PC-9 (cell line): Measurements from ENCODE around the gene PIP4P1. TPM values are rescaled to one million over a fixed set of nuclear protein-coding genes. Genes with fewer than 3 reads are reported as not detected.

Experiments used
- BruUV-seq: library from RNA; stranded (reverse); fragments of 400-500 nt; replicated peaks from 2 replicates; lab custom pipeline; 2021; lab: Mats Ljungman, UMichigan
- CTCF ChIA-PET: fragments of 300-600 bp; sonication (Branson Sonifier 250); formaldehyde crosslinking; loops from one replicate; lab custom pipeline; 2022; ENCODE audit warnings: antibody characterized with exemption; lab: Charles Lee
- POLR2A ChIA-PET: fragments of 300-600 bp; sonication (Branson Sonifier 250); formaldehyde crosslinking; loops from one replicate; lab custom pipeline; 2022; ENCODE audit warnings: antibody characterized with exemption; ENCODE audit not compliant: unreplicated experiment; lab: Charles Lee
- DNase-seq, 2 experiments: peaks; one replicate each; pipeline versions ENCODE4 v3.0.0 to v3.0.0-alpha.2; 2015 to 2022; ENCODE audit warnings: mixed read lengths in 1 of 2
- H2AFZ ChIP-seq: fragments of 200-600 bp; sonication (generic); 2 replicates; pipeline ENCODE4 v1.8.1; 2017; ENCODE audit warnings: antibody characterized with exemption
- H3F3A ChIP-seq: fragments of 200-600 bp; sonication (generic); 2 replicates; pipeline ENCODE4 v1.8.1; 2017; ENCODE audit warnings: antibody characterized with exemption, mild to moderate bottlenecking, low read depth; ENCODE audit not compliant: insufficient read depth
- H3K27ac ChIP-seq: fragments of 200-600 bp; sonication (generic); 2 replicates; pipeline ENCODE4 v1.6.1; 2016; ENCODE audit warnings: mixed run types
- H3K27me3 ChIP-seq: fragments of 200-600 bp; sonication (generic); 2 replicates; pipeline ENCODE4 v1.6.1; 2016; ENCODE audit warnings: low read depth, mixed run types; ENCODE audit not compliant: insufficient read depth
- H3K36me3 ChIP-seq: fragments of 200-600 bp; sonication (generic); 2 replicates; pipeline ENCODE4 v1.6.1; 2016; ENCODE audit warnings: low read depth, mixed run types
- H3K4me1 ChIP-seq: fragments of 200-600 bp; sonication (generic); replicated peaks from 2 replicates; pipeline ENCODE4 v1.6.1; 2016; ENCODE audit warnings: mixed run types; ENCODE audit not compliant: insufficient read depth
- H3K4me2 ChIP-seq: fragments of 200-600 bp; sonication (generic); 2 replicates; pipeline ENCODE4 v1.6.1; 2017; ENCODE audit warnings: mixed run types
- H3K4me3 ChIP-seq: fragments of 200-600 bp; sonication (generic); 2 replicates; pipeline ENCODE4 v1.6.1; 2016; ENCODE audit warnings: mixed run types
- H3K79me2 ChIP-seq: fragments of 200-600 bp; sonication (generic); 2 replicates; pipeline ENCODE4 v1.6.1; 2017; ENCODE audit warnings: low read depth, mixed run types
- H3K9me2 ChIP-seq: fragments of 200-600 bp; sonication (generic); 2 replicates; pipeline ENCODE4 v1.8.1; 2017; ENCODE audit warnings: mild to moderate bottlenecking; ENCODE audit not compliant: insufficient read depth
- H3K9me3 ChIP-seq: fragments of 200-600 bp; sonication (generic); 2 replicates; pipeline ENCODE4 v1.8.1; 2016; ENCODE audit warnings: low read depth; ENCODE audit not compliant: insufficient read depth
- H4K20me1 ChIP-seq: fragments of 200-600 bp; sonication (generic); 2 replicates; pipeline ENCODE4 v1.8.1; 2017; ENCODE audit not compliant: insufficient read depth
- CTCF ChIP-seq: fragments of 200-600 bp; sonication (generic); conservative IDR thresholded peaks from 2 replicates; pipeline ENCODE4 v1.6.1; 2017; ENCODE audit warnings: mixed run types, antibody characterized with exemption, mild to moderate bottlenecking, moderate library complexity
- EZH2 ChIP-seq: fragments of 200-600 bp; sonication (generic); IDR thresholded peaks from 2 replicates; pipeline ENCODE4 v1.8.0; 2017; ENCODE audit warnings: antibody characterized with exemption, low read depth
- intact Hi-C: fragments of 100-400 bp; cut with micrococcal nuclease; formaldehyde crosslinking; loops from one replicate; pipeline ENCODE4 v1.10.0; 2022; ENCODE audit not compliant: unreplicated experiment
- total RNA-seq: library from RNA; stranded (reverse); gene quantifications from 2 replicates; pipeline ENCODE4 v1.2.3, GENCODE V29; 2021

PIP4P1 gene
- total RNA-seq, 1 experiment from 2014 or later, result 20.1 TPM

GRCh38 chr14:20418501-20418909 is 42.7 kb downstream of the PIP4P1 start:
- H4K20me1 ChIP-seq, result no peaks in the 10 kb centered on the region
- peaks cover 4% of the 10 kb centered on the region; the same call in 1 of the 2 replicates for H3F3A ChIP-seq
- H3K27me3 ChIP-seq, result no peaks in the 10 kb centered on the region
- no peak overlapping the region for H3K4me2 ChIP-seq
- H3K79me2 ChIP-seq, result no peaks in the 10 kb centered on the region
- H3K9me3 ChIP-seq, result no peaks in the 10 kb centered on the region
- no peaks in the 10 kb centered on the region for H3K4me1 ChIP-seq
- no peak overlapping the region for H2AFZ ChIP-seq
- BruUV-seq, result no TSS peak
- H3K9me2 ChIP-seq, result no peaks in the 10 kb centered on the region
- intact Hi-C loops, result loop anchor here (10.0 kb wide), 1 partner anchor 186 kb away; no protein-coding TSS in a partner anchor
- DNase-seq, result no peak
- H3K36me3 ChIP-seq, result no peaks in the 10 kb centered on the region
- H3K4me3 ChIP-seq, result no peak overlapping the region
- H3K27ac ChIP-seq, result no peak overlapping the region
- CTCF ChIA-PET, result no interaction called here
- POLR2A ChIA-PET, result no interaction called here
- no peak for TF ChIP-seq CTCF
- no peak for TF ChIP-seq EZH2

- H3K9me3 ChIP-seq, result no peaks in the 10 kb centered on the region
- intact Hi-C loops, result loop anchor here (10.0 kb wide), 1 partner anchor 187 kb away; no protein-coding TSS in a partner anchor
- H3K4me1 ChIP-seq, result no peaks in the 10 kb centered on the region
- H3K79me2 ChIP-seq, result no peaks in the 10 kb centered on the region
- no peak for DNase-seq
- H3K36me3 ChIP-seq, result no peaks in the 10 kb centered on the region
- H3K9me2 ChIP-seq, result no peaks in the 10 kb centered on the region
- H2AFZ ChIP-seq, result no peak overlapping the region
- CTCF ChIA-PET, result interaction anchor here (0.6 to 1.0 kb wide), 2 partner anchors 161 to 190 kb away, joined by 3 to 5 read pairs; no protein-coding TSS in a partner anchor
- no TSS peak for BruUV-seq
- H3K27me3 ChIP-seq, result no peaks in the 10 kb centered on the region
- H4K20me1 ChIP-seq, result no peaks in the 10 kb centered on the region
- no peak overlapping the region for H3K4me2 ChIP-seq
- no peak overlapping the region for H3K4me3 ChIP-seq
- TF ChIP-seq CTCF (no peak), EZH2 (no peak)
- peaks cover 5% of the 10 kb centered on the region; the same call in 1 of the 2 replicates for H3F3A ChIP-seq
- POLR2A ChIA-PET, result interaction anchor here (0.5 kb wide), 1 partner anchor 739 kb away, joined by 3 read pairs; the partner anchor contains the start of gene OR5AU1
- no peak overlapping the region for H3K27ac ChIP-seq
Observed at GRCh38 chr14:20417250-20418186, 43.7 kb downstream of the PIP4P1 start.

GRCh38 chr14:20416223-20416622 is 45.0 kb downstream of the PIP4P1 start:
- BruUV-seq, result no TSS peak
- H3K79me2 ChIP-seq, result peaks cover 13% of the 10 kb centered on the region
- H2AFZ ChIP-seq, result no peak overlapping the region
- POLR2A ChIA-PET, result interaction anchor here (0.6 to 0.7 kb wide), 3 partner anchors 15 to 268 kb away, joined by 3 to 8 read pairs (median 6); partner anchors contain the start of genes APEX1 and RNASE4
- H3K9me2 ChIP-seq, result no peaks in the 10 kb centered on the region
- peaks cover 7% of the 10 kb centered on the region; the same call in 1 of the 2 replicates for H3K4me1 ChIP-seq
- no peaks in the 10 kb centered on the region for H3K9me3 ChIP-seq
- DNase-seq, result no peak
- no peak overlapping the region for H3K4me2 ChIP-seq
- CTCF ChIA-PET, result interaction anchor here (0.6 to 1.2 kb wide), 3 partner anchors 37 to 197 kb away, joined by 3 to 5 read pairs (median 3); no protein-coding TSS in a partner anchor
- intact Hi-C loops, result loop anchor here (10.0 kb wide), 1 partner anchor 189 kb away; no protein-coding TSS in a partner anchor
- no peak for TF ChIP-seq EZH2
- no peak for TF ChIP-seq CTCF
- H3K27me3 ChIP-seq, result no peaks in the 10 kb centered on the region
- H4K20me1 ChIP-seq, result no peaks in the 10 kb centered on the region
- no peaks in the 10 kb centered on the region for H3K36me3 ChIP-seq
- H3F3A ChIP-seq, result peaks cover 5% of the 10 kb centered on the region; the same call in 1 of the 2 replicates
- H3K4me3 ChIP-seq, result no peak overlapping the region
- H3K27ac ChIP-seq, result no peak overlapping the region
